ENCODE data around the gene ATAT1. TPM values are rescaled to one million over a fixed set of nuclear protein-coding genes. Genes with fewer than 3 reads are reported as not detected.

Gene ATAT1
- total RNA-seq, 1 experiment from 2014 or later = 30.0 TPM

DNA sequence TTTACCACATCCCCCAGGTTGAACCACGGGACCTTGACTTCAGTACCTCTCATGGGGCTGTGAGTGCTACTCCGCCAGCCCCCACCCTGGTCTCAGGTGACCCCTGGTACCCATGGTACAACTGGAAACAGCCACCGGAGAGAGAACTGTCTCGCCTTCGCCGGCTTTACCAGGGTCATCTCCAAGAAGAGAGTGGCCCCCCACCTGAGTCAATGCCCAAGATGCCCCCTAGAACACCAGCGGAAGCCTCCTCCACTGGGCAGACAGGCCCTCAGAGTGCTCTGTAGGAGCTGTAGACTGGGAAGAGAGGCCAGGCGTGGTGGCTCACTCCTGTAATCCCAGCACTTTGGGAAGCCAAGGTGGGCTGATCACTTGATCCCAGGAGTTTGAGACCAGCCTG is 1.2 kb upstream of the ATAT1 start:
- DNase-seq = no peak
- H3K27ac Mint-ChIP-seq (ENCODE audit: unreplicated experiment) = peak overlapping the region; percentile 97
- TF ChIP-seq, protein P1, sequence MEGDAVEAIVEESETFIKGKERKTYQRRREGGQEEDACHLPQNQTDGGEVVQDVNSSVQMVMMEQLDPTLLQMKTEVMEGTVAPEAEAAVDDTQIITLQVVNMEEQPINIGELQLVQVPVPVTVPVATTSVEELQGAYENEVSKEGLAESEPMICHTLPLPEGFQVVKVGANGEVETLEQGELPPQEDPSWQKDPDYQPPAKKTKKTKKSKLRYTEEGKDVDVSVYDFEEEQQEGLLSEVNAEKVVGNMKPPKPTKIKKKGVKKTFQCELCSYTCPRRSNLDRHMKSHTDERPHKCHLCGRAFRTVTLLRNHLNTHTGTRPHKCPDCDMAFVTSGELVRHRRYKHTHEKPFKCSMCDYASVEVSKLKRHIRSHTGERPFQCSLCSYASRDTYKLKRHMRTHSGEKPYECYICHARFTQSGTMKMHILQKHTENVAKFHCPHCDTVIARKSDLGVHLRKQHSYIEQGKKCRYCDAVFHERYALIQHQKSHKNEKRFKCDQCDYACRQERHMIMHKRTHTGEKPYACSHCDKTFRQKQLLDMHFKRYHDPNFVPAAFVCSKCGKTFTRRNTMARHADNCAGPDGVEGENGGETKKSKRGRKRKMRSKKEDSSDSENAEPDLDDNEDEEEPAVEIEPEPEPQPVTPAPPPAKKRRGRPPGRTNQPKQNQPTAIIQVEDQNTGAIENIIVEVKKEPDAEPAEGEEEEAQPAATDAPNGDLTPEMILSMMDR (IDR thresholded peaks at IDR 0.05; ENCODE audit: unreplicated experiment) = no peak
- H3K4me1 Mint-ChIP-seq (ENCODE audit: low read depth, unreplicated experiment) = peaks cover 32% of the 10 kb centered on the region
- intact Hi-C loops (cut with micrococcal nuclease; ENCODE audit: unreplicated experiment) = no loop called here
- H3K4me3 Mint-ChIP-seq (ENCODE audit: low read depth, unreplicated experiment) = peak overlapping the region; percentile 87
- H3K36me3 Mint-ChIP-seq (ENCODE audit: insufficient read depth, unreplicated experiment) = peaks cover 93% of the 10 kb centered on the region
- H3K27me3 Mint-ChIP-seq (ENCODE audit: unreplicated experiment) = no peaks in the 10 kb centered on the region
- CTCF ChIA-PET = interaction anchor here (0.5 to 1.4 kb wide), 2 partner anchors 28 to 105 kb away, joined by 5 to 6 read pairs; no protein-coding TSS in a partner anchor
- no peaks in the 10 kb centered on the region for H3K9me3 Mint-ChIP-seq (ENCODE audit: low read depth, unreplicated experiment)
- no TSS peak for BruUV-seq (replicated peaks)

- Mint-ChIP-seq H3K4me3 (ENCODE audit: low read depth, unreplicated experiment) (no peak overlapping the region), H3K27me3 (ENCODE audit: unreplicated experiment) (no peaks in the 10 kb centered on the region), H3K4me1 (ENCODE audit: low read depth, unreplicated experiment) (no peaks in the 10 kb centered on the region), H3K36me3 (ENCODE audit: insufficient read depth, unreplicated experiment) (peaks cover 46% of the 10 kb centered on the region), H3K27ac (ENCODE audit: unreplicated experiment) (peak overlapping the region; percentile 4), H3K9me3 (ENCODE audit: low read depth, unreplicated experiment) (no peaks in the 10 kb centered on the region)
- TF ChIP-seq, protein P1 (IDR thresholded peaks at IDR 0.05; ENCODE audit: unreplicated experiment) = no peak
- intact Hi-C loops (cut with micrococcal nuclease; ENCODE audit: unreplicated experiment) = no loop called here
- no peak for DNase-seq
- BruUV-seq (replicated peaks) = no TSS peak
- CTCF ChIA-PET = interaction anchor here (0.7 kb wide), 1 partner anchor 113 kb away, joined by 3 read pairs; no protein-coding TSS in a partner anchor
Measured at GRCh38 chr6:30635834-30636233, 9.2 kb downstream of the ATAT1 start.

DNA sequence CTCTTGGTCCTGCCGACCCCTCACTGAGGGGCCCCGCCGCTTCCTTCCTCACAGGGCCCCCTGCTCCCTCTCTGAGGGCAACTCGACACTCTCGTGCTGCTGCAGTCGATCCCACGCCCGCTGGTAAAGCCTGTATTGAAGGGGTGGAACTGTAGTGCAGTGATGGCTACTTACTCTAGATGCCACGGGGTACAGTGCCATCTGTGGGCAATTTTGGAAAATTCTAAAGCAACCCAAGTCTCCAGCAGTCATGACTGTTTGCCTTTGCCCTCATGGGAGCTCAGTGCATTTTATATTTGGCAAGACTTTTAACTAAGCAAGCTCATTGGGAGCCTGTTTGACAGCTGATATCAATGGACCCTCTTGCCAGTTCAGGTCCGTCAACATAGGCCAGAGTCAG is 13.8 kb downstream of the ATAT1 start:
- no peak for DNase-seq
- no TSS peak for BruUV-seq (replicated peaks)
- Mint-ChIP-seq H3K4me1 (ENCODE audit: low read depth, unreplicated experiment) (peaks cover under 1% of the 10 kb centered on the region), H3K27me3 (ENCODE audit: unreplicated experiment) (no peaks in the 10 kb centered on the region), H3K4me3 (ENCODE audit: low read depth, unreplicated experiment) (no peak overlapping the region), H3K9me3 (ENCODE audit: low read depth, unreplicated experiment) (no peaks in the 10 kb centered on the region), H3K27ac (ENCODE audit: unreplicated experiment) (no peak overlapping the region), H3K36me3 (ENCODE audit: insufficient read depth, unreplicated experiment) (peaks cover 43% of the 10 kb centered on the region)
- intact Hi-C loops (cut with micrococcal nuclease; ENCODE audit: unreplicated experiment) = no loop called here
- CTCF ChIA-PET = no interaction called here
- TF ChIP-seq, protein P1 (IDR thresholded peaks at IDR 0.05; ENCODE audit: unreplicated experiment) = no peak

- H3K4me1 Mint-ChIP-seq (ENCODE audit: low read depth, unreplicated experiment) = peaks cover 6% of the 10 kb centered on the region
- TSS peak; percentile 36 for BruUV-seq (replicated peaks)
- TF ChIP-seq, protein P1 (IDR thresholded peaks at IDR 0.05; ENCODE audit: unreplicated experiment) = no peak
- DNase-seq = no peak
- intact Hi-C loops (cut with micrococcal nuclease; ENCODE audit: unreplicated experiment) = no loop called here
- CTCF ChIA-PET = interaction anchor here (0.5 to 0.6 kb wide), 2 partner anchors 11 to 263 kb away, joined by 3 to 4 read pairs; no protein-coding TSS in a partner anchor
- H3K4me3 Mint-ChIP-seq (ENCODE audit: low read depth, unreplicated experiment) = no peak overlapping the region
- H3K27ac Mint-ChIP-seq (ENCODE audit: unreplicated experiment) = no peak overlapping the region
- no peaks in the 10 kb centered on the region for H3K27me3 Mint-ChIP-seq (ENCODE audit: unreplicated experiment)
- H3K36me3 Mint-ChIP-seq (ENCODE audit: insufficient read depth, unreplicated experiment) = peaks cover 43% of the 10 kb centered on the region
- H3K9me3 Mint-ChIP-seq (ENCODE audit: low read depth, unreplicated experiment) = no peaks in the 10 kb centered on the region
Measured at GRCh38 chr6:30641048-30641447, 14.4 kb downstream of the ATAT1 start.

All from Calu3 (cell line).